K562 (cell line): Measurements from ENCODE around the gene NINL. TPM values are rescaled to one million over a fixed set of nuclear protein-coding genes. Genes with fewer than 3 reads are reported as not detected.

Source experiments
- ARID3B ChIP-seq: fragments of 250-450 bp; sonication (Bioruptor Pico); IDR thresholded peaks from 2 replicates; pipeline ENCODE4 v1.4.0; 2020; ENCODE audit warnings: borderline replicate concordance
- EP300 ChIP-seq: IDR thresholded peaks from 2 replicates; pipeline ENCODE4 v1.6.1; 2012; ENCODE audit warnings: low read length, improper control_type of control experiment
- HSF4 ChIP-seq: fragments of 250-450 bp; sonication (Bioruptor Pico); IDR thresholded peaks from 2 replicates; pipeline ENCODE4 v2.1.2; 2022; ENCODE audit warnings: mild to moderate bottlenecking, moderate library complexity, borderline replicate concordance
- MTA1 ChIP-seq: fragments of 450-650 bp; IDR thresholded peaks from 2 replicates; pipeline ENCODE4 v1.6.1; 2017; ENCODE audit warnings: borderline replicate concordance
- NR3C1 ChIP-seq: sonication (generic); formaldehyde crosslinking; IDR thresholded peaks from 2 replicates; pipeline ENCODE4 v1.8.1; 2022; ENCODE audit warnings: missing genetic modification reagents
- PHTF2 ChIP-seq: fragments of 250-450 bp; sonication (Bioruptor Pico); IDR thresholded peaks from 2 replicates; pipeline ENCODE4 v1.5.0; 2021; ENCODE audit warnings: mild to moderate bottlenecking
- PML ChIP-seq: IDR thresholded peaks from 2 replicates; pipeline ENCODE4 v1.6.1; 2012; ENCODE audit warnings: low read length, inconsistent platforms
- RBM39 ChIP-seq: fragments of 200-400 bp; formaldehyde crosslinking; optimal IDR thresholded peaks from 2 replicates; pipeline ENCODE3; 2018; ENCODE audit warnings: low read depth, low read length
- RERE ChIP-seq: sonication (generic); formaldehyde crosslinking; IDR thresholded peaks from 2 replicates; pipeline ENCODE4 v1.8.0; 2023; ENCODE audit warnings: missing genetic modification reagents, mild to moderate bottlenecking, borderline replicate concordance
- SP1 ChIP-seq: sonication (generic); formaldehyde crosslinking; IDR thresholded peaks from 2 replicates; pipeline ENCODE4 v1.8.1; 2022; ENCODE audit warnings: mild to moderate bottlenecking, missing genetic modification reagents
- TAL1 ChIP-seq: fragments of 450-650 bp; IDR thresholded peaks from 2 replicates; pipeline ENCODE4 v1.6.1; 2016; ENCODE audit warnings: mild to moderate bottlenecking
- ZNF146 ChIP-seq: IDR thresholded peaks from one replicate; pipeline ENCODE4 v1.6.1; 2018; ENCODE audit warnings: missing compliant biosample characterization; ENCODE audit not compliant: unreplicated experiment
- ZNF253 ChIP-seq: fragments of 250-450 bp; sonication (Bioruptor Pico); conservative IDR thresholded peaks from 2 replicates; pipeline ENCODE4 v1.6.1; 2021; ENCODE audit warnings: mild to moderate bottlenecking
- ZNF699 ChIP-seq: fragments of 250-450 bp; sonication (Bioruptor Pico); IDR thresholded peaks from 2 replicates; pipeline ENCODE4 v1.8.0; 2021; ENCODE audit warnings: mild to moderate bottlenecking, moderate library complexity; ENCODE audit not compliant: insufficient replicate concordance
- polyA plus RNA-seq, 8 experiments: library from polyadenylated mRNA; depleted of rRNA in 4 of 8; stranded (reverse) in 5 of 8; unstranded in 3 of 8; fragments of >200 nt; fragmentation: Nextera tagmentation in 2 of 8; fragmentation: Illumina TruSeq in 1 of 8; extraction: Ambion mirVana in 2 of 8; extraction: Trizol in 1 of 8; gene quantifications; 2 replicates each; pipeline versions ENCODE4 v1.2.1 to v1.2.3, GENCODE V29; 2011 to 2014; ENCODE audit warnings: inconsistent platforms in 1 of 8, missing spikeins in 1 of 8
- total RNA-seq, 7 experiments: library from RNA; depleted of rRNA in 6 of 7; stranded (reverse); fragments of >200 nt in 6 of 7; fragmentation: Illumina TruSeq in 2 of 7; extraction: Trizol in 2 of 7; gene quantifications; 2 replicates each; pipeline versions ENCODE4 v1.2.1 to v1.2.3, GENCODE V29; 2011 to 2021; ENCODE audit warnings: low replicate concordance in 1 of 7

NINL gene
- total and polyA plus RNA-seq, 9 of the 15 experiments (the other 6 are each of a cell fraction or from before 2014, with no cell fraction given), result 0.03 to 0.22 (median 0.05) TPM; not detected in 5

- no peak for TF ChIP-seq ARID3B (CRISPR knock-in tag)
- no peak for TF ChIP-seq PML
- TF ChIP-seq MTA1, result no peak
- TF ChIP-seq PHTF2 (CRISPR knock-in tag), result no peak
- TF ChIP-seq RBM39, result no peak
- TF ChIP-seq TAL1, result no peak
- TF ChIP-seq ZNF699, result no peak
- no peak for TF ChIP-seq EP300
- no peak for TF ChIP-seq SP1 (CRISPR knock-in tag)
- TF ChIP-seq NR3C1 (CRISPR knock-in tag), result no peak
- TF ChIP-seq ZNF146 (CRISPR knock-in tag), result no peak
- no peak for TF ChIP-seq HSF4 (CRISPR knock-in tag)
- TF ChIP-seq RERE, result no peak
- TF ChIP-seq ZNF253 (CRISPR knock-in tag), result no peak
Observed at GRCh38 chr20:25439328-25439727, 146.0 kb downstream of the NINL start (continued).
